Measurements from ENCODE around the gene ENDOD1.

Gene ENDOD1

GRCh38 chr11:95170294-95170693, 80.6 kb downstream of the ENDOD1 start:
- DNase-seq (ENCODE audit: low spot score), result no peak

- DNase-seq (ENCODE audit: low spot score), result no peak
Observed at GRCh38 chr11:95175818-95176380, 86.3 kb downstream of the ENDOD1 start.

Measured in globus pallidus (tissue), 1 donor.